ENCODE results near the gene ASPHD2. TPM values are rescaled to one million over a fixed set of nuclear protein-coding genes. Genes with fewer than 3 reads are reported as not detected.

The ASPHD2 gene
- polyA plus RNA-seq, 1 donor from 2014 or later = 18.7 TPM

DNA sequence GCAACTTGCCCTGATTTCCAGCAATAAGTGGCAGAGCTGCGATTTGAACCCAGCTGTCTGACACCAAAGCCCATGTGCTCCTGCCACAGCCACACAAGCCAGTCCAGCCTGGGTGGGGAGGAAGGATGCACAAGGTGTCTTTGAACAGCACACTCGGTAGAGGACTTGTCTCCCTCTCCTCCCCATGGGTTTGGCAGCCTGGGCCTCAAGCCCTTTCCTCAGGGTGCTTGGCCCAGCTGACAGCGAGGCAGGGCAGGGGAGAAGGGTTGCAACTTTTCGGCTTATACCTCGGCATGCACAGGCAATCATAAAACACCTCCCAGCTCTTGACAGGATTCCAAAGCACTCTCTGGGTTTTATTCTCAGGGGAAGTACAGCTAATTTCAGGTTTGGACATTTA is 19.3 kb downstream of the ASPHD2 start:
- H3K4me3 ChIP-seq (ENCODE audit: low read length) = no peak overlapping the region
- no peaks in the 10 kb centered on the region for H3K79me2 ChIP-seq (replicated peaks; ENCODE audit: insufficient read depth, low read length)
- H3K36me3 ChIP-seq (ENCODE audit: insufficient read depth, low read length) = no peaks in the 10 kb centered on the region
- no peak overlapping the region for H2AFZ ChIP-seq (ENCODE audit: low read depth, low read length)
- no peaks in the 10 kb centered on the region for H3F3A ChIP-seq (ENCODE audit: insufficient read depth, low read length, poor library complexity, severe bottlenecking)
- TF ChIP-seq TAF1 (IDR thresholded peaks at IDR 0.05; ENCODE audit: low read depth) (no peak), EP300 (conservative IDR thresholded peaks at IDR 0.05; ENCODE audit: poor library complexity, severe bottlenecking) (no peak), EZH2 (IDR thresholded peaks at IDR 0.05; ENCODE audit: borderline replicate concordance, insufficient read depth, low read length, poor library complexity, severe bottlenecking) (no peak), MXI1 (conservative IDR thresholded peaks at IDR 0.05; ENCODE audit: poor library complexity, severe bottlenecking) (no peak), SMC3 (conservative IDR thresholded peaks at IDR 0.05; ENCODE audit: poor library complexity) (no peak), POLR2AphosphoS5 (IDR thresholded peaks at IDR 0.05) (no peak), RAD21 (conservative IDR thresholded peaks at IDR 0.05) (no peak)
- TF ChIP-seq, protein P1, sequence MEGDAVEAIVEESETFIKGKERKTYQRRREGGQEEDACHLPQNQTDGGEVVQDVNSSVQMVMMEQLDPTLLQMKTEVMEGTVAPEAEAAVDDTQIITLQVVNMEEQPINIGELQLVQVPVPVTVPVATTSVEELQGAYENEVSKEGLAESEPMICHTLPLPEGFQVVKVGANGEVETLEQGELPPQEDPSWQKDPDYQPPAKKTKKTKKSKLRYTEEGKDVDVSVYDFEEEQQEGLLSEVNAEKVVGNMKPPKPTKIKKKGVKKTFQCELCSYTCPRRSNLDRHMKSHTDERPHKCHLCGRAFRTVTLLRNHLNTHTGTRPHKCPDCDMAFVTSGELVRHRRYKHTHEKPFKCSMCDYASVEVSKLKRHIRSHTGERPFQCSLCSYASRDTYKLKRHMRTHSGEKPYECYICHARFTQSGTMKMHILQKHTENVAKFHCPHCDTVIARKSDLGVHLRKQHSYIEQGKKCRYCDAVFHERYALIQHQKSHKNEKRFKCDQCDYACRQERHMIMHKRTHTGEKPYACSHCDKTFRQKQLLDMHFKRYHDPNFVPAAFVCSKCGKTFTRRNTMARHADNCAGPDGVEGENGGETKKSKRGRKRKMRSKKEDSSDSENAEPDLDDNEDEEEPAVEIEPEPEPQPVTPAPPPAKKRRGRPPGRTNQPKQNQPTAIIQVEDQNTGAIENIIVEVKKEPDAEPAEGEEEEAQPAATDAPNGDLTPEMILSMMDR (IDR thresholded peaks at IDR 0.05; ENCODE audit: poor library complexity, severe bottlenecking) = no peak
- TF ChIP-seq, protein P2, sequence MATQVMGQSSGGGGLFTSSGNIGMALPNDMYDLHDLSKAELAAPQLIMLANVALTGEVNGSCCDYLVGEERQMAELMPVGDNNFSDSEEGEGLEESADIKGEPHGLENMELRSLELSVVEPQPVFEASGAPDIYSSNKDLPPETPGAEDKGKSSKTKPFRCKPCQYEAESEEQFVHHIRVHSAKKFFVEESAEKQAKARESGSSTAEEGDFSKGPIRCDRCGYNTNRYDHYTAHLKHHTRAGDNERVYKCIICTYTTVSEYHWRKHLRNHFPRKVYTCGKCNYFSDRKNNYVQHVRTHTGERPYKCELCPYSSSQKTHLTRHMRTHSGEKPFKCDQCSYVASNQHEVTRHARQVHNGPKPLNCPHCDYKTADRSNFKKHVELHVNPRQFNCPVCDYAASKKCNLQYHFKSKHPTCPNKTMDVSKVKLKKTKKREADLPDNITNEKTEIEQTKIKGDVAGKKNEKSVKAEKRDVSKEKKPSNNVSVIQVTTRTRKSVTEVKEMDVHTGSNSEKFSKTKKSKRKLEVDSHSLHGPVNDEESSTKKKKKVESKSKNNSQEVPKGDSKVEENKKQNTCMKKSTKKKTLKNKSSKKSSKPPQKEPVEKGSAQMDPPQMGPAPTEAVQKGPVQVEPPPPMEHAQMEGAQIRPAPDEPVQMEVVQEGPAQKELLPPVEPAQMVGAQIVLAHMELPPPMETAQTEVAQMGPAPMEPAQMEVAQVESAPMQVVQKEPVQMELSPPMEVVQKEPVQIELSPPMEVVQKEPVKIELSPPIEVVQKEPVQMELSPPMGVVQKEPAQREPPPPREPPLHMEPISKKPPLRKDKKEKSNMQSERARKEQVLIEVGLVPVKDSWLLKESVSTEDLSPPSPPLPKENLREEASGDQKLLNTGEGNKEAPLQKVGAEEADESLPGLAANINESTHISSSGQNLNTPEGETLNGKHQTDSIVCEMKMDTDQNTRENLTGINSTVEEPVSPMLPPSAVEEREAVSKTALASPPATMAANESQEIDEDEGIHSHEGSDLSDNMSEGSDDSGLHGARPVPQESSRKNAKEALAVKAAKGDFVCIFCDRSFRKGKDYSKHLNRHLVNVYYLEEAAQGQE (IDR thresholded peaks at IDR 0.05; ENCODE audit: borderline replicate concordance) = no peak
- no peak overlapping the region for H3K27ac ChIP-seq (ENCODE audit: low read length)
- no peaks in the 10 kb centered on the region for H3K9me2 ChIP-seq (ENCODE audit: insufficient read depth, low read length)
- H3K9me3 ChIP-seq (ENCODE audit: low read length) = no peaks in the 10 kb centered on the region
- no peaks in the 10 kb centered on the region for H4K20me1 ChIP-seq (ENCODE audit: insufficient read depth)
- no peak overlapping the region for H3K4me2 ChIP-seq (ENCODE audit: low read length)
- H3K27me3 ChIP-seq (ENCODE audit: insufficient read depth, low read depth, low read length) = no peaks in the 10 kb centered on the region
- no peak overlapping the region for H3K9ac ChIP-seq (ENCODE audit: low read length)

DNA sequence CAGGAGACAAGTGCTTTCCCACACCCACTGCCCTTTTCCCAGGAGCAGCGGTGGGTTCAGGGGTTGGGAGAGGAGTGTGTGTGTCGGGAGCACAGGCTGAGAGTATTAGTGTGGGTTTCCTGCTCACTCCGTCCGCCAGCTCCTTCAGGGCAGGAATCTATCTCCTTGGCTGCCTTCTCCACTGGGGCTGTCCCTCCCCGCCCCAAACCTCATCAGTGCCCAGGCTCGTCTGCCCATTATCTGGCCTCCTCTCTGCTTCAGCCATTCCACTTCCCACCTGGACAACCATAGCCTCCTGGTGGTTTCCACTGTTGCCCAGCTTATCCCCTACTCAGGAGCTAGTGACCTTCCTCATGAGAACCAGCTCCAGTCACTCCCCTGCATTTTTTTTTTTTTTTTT is 19.9 kb downstream of the ASPHD2 start:
- Histone ChIP-seq H3K9me3 (ENCODE audit: low read length) (no peaks in the 10 kb centered on the region), H3F3A (ENCODE audit: insufficient read depth, low read length, poor library complexity, severe bottlenecking) (no peaks in the 10 kb centered on the region), H3K4me3 (ENCODE audit: low read length) (no peak overlapping the region), H3K36me3 (ENCODE audit: insufficient read depth, low read length) (no peaks in the 10 kb centered on the region), H3K79me2 (replicated peaks; ENCODE audit: insufficient read depth, low read length) (no peaks in the 10 kb centered on the region), H3K9me2 (ENCODE audit: insufficient read depth, low read length) (no peaks in the 10 kb centered on the region), H4K20me1 (ENCODE audit: insufficient read depth) (no peaks in the 10 kb centered on the region), H3K4me2 (ENCODE audit: low read length) (no peak overlapping the region), H3K27ac (ENCODE audit: low read length) (no peak overlapping the region), H2AFZ (ENCODE audit: low read depth, low read length) (no peak overlapping the region), H3K9ac (ENCODE audit: low read length) (no peak overlapping the region), H3K27me3 (ENCODE audit: insufficient read depth, low read depth, low read length) (no peaks in the 10 kb centered on the region)
- TF ChIP-seq TAF1 (IDR thresholded peaks at IDR 0.05; ENCODE audit: low read depth) = no peak
- TF ChIP-seq, protein P1 (IDR thresholded peaks at IDR 0.05; ENCODE audit: poor library complexity, severe bottlenecking) = no peak
- no peak for TF ChIP-seq EZH2 (IDR thresholded peaks at IDR 0.05; ENCODE audit: borderline replicate concordance, insufficient read depth, low read length, poor library complexity, severe bottlenecking)
- no peak for TF ChIP-seq EP300 (conservative IDR thresholded peaks at IDR 0.05; ENCODE audit: poor library complexity, severe bottlenecking)
- no peak for TF ChIP-seq SMC3 (conservative IDR thresholded peaks at IDR 0.05; ENCODE audit: poor library complexity)
- no peak for TF ChIP-seq POLR2AphosphoS5 (IDR thresholded peaks at IDR 0.05)
- TF ChIP-seq RAD21 (conservative IDR thresholded peaks at IDR 0.05) = no peak
- TF ChIP-seq, protein P2 (IDR thresholded peaks at IDR 0.05; ENCODE audit: borderline replicate concordance) = no peak
- no peak for TF ChIP-seq MXI1 (conservative IDR thresholded peaks at IDR 0.05; ENCODE audit: poor library complexity, severe bottlenecking)

Measured in neural cell (in vitro differentiated cells).